T1000 (cell line): ENCODE measurements around the gene PPP1CC.
"Not testable (repeated sequence)": the region's sequence is repeated elsewhere in the genome, so short reads cannot be mapped to it uniquely, and the experiment has no call there.

Source experiments
- DNase-seq: peaks from one replicate; lab custom pipeline; 2025; ENCODE audit warnings: mixed read lengths; lab: John Stamatoyannopoulos, UW

PPP1CC gene

DNA sequence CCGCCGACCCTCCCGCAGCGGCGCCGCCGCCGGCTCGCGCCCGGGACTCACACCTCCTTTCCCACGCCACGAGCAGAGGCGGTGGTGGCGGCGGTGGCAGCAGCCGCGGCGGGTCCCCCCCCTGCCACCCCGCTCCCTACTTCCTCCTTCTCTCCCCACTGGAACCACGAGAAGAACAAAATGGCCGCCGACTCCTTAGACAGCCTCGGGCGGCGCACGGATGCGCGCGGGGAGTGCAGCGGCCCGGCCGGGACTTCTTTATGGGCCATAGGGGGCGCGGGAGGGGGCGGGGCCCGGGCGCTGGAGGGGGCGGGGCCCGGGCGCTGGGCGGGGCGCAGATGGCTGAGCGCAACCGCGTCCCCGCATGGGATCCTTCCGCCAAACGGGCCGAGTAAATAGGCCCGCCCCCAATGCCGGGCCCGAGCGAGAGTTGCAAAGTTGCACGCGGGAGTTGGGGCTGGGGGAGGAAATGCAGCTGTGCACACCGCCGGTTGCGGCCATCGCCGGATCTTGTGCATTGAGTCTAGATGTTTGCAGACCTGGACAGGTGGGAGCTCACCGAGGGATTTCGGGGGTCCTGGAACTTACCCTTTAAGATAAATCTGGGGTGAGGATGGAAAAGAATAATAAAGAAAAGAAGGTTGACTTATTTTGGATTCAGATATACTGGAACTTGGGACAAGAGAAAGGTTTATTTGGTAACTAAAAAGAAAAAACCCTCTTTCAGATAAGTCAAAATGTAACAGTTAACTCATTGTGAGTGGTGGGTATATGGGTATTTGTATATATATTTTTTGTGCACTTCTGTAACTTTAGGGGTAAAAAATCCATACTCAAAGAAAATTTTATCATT lies at the start of gene PPP1CC:
Gene PPP1CC, minus strand, starts transcription at position 174 of the 853 bp plus-strand sequence. CDS start 184 bp downstream, outside the sequence.
- DNase-seq: peak; percentile 87

DNA sequence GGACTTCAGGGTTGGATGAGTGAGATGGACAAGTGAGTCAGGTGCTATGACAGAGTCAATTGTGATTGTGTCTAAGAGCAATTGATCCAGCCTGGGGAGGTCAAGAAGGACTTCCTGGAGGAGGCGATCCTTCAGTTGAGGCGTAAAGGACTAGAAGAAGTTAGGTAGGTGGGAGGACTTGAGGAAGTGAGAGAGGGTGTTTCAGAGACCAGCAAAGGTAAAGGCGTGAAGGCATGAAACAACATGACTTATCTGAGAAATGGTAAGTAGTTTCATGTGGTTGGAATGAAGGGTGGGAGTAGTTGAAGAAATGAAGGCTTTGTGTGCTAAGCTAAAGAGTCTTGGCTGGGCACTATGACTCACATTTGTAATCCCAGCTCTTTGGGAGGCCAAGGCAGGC lies 48.9 kb upstream of the PPP1CC start:
- no peak for DNase-seq

DNA sequence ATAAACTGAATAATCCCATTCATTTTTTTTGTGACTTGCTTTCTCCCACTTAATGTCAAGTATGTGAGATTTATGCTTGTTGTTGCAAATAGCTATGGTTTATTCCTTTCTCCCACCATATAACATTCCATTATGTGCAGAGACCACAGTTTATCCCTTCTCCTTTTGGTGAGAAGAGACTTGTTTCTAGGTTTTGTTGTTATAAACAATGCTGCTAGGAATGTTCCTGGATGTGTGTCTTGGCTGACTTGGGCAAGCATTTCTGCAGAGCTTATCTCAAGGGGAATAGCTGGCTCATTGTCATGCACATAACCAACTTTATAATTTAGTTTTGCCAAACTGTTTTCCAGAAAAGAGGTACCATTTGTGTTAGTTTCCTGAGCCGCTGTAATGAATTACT lies 47.6 kb upstream of the PPP1CC start:
- no peak for DNase-seq

DNA sequence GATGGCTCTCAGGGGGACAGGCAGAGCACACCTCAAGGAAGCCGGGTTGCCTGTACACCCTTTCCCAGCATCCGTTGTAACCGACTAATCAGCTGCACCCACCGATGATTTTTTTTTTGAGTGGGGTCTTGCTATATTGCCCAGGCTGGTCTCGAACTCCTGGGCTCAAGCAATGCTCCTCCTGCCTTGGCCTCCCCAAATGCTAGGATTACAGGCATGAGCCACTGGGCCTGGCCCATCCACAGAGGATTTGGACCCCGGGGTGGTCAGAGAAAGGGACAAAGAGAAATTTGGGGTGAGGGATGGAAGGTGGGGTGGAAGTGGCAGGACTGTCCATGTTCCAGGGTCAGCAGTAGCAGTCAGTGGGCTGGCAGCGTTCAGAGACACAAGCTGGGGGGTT lies 43.3 kb upstream of the PPP1CC start:
- no peak for DNase-seq

DNA sequence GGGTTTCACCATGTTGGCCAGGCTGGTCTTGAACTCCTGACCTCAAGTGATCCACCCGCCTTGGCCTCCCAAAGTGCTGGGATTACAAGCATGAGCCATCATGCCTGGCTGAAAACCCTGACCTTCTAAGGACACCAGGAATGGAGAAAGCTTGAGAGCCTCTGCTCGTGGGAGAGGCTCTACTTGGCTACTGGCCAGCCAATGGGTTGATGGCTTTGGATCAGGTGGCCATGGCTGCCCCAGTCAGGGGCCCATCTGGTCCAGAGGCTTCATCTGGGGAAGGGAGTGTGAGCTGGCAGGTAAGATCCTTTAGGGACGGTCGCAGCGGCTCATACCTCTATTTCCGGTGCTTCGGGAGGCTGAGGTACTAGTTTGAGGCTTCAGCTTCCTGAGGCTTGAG lies 42.5 kb upstream of the PPP1CC start:
- no peak for DNase-seq

DNA sequence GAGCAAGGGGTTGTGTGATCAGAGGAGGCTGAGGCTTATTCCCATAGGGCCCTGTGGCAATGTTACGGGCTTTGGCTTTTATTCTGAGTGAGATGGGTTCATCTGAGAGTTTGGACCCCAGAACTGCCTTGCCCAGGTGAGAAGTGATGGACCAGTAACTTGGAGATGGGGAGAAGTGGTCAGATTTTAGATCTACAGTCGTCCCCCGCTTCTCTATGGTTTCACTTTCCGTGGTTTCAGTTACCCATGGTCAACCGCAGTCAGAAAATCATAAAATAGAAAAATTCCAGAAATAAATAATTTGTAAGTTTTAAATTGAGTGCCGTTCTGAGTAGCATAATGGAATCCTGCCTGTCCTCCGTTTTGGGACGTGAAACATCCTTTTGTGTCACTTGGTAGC lies 40.2 kb upstream of the PPP1CC start:
- DNase-seq: no peak

DNA sequence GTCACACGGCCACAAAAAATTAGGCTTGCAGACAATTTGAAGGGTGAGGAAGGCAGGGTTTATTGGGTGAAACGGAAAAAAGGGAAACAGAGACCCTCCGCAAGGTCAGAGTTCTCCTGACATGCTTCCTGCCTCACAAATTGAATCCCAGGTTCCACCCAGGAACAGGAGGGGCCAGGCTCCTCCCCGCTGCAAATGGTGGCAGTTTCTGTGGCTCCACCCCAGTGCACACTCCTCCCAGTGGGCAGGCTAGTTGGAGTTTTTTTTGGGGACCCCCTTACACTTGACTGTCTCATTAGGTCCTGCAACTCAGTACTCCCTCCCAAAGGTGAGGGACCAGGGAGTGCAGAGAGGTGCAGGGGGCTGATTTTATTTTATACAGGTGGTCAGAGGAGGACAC lies 39.4 kb upstream of the PPP1CC start:
- DNase-seq: no peak

DNA sequence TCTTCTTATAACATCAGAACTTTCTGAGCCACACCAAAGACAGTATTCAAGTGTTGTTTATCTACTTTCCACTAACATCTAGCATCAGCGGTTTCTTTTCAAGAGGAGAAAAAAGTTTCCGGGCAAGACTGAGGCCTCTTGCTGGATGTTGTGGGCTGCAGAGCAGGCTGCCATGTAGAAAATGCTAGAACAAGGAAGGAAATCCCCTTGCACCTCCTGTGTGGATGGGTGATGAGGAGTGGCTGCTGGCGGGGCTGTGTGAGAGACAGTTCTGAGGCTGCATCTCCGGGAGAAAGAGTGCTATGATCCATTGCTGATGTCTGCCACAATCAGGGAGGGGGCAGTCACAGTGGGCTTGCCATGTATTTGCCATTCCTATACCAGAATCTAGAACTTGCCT lies 37.8 kb upstream of the PPP1CC start:
- no peak for DNase-seq

DNA sequence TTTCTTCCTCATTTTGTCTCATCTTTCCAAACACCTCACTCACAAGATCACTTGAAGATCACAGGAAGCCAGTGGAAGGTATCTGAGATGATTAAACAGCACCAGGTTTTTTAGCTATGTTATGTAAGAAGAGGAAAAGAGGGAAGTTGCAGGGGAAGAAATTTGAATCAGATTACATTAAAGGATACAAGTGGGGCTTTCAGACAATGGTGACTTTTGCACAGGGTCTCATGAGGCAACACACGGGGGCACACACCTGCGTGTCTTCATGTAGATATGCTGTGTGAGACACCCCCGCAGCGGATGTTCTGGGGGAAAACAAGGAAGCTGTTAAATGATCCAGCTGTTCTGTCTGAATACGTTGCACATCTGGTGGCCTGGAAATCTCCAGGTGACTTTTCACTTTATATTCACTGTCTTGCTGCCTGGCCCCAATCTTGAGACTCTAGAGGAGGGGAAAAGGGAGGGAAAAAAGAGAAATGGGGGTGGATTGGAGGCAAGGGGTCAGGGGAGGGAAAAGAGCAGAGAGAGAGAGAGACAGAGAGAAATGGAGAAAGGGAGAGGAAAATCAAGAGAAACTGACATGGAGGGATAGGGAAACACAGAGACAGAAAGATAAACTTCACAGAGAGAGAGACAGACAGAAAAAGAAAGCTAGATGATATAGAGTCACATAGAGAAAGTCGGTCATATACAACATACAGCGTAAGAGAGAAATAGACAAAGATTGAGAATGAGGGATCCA lies 36.3 kb upstream of the PPP1CC start:
- DNase-seq: no peak

DNA sequence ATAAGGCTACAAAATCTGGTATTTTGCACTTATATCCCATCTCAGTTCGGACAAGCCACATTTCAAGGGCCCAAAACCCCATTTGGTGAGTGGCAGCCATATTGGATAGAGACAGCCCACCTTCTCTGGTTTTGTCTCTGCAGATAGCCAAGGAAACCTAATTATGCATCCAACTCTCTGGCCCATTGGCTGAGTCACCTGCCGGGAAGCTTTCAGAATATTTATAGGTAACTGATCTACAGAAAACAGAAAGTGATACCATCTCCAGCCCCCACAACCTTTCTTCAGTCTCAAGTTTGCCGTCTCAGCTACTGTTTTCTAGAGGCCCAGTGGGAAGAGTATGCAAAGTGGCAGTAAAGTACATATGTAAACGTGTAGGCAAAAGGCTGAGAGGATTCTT lies 33.7 kb upstream of the PPP1CC start:
- no peak for DNase-seq

DNA sequence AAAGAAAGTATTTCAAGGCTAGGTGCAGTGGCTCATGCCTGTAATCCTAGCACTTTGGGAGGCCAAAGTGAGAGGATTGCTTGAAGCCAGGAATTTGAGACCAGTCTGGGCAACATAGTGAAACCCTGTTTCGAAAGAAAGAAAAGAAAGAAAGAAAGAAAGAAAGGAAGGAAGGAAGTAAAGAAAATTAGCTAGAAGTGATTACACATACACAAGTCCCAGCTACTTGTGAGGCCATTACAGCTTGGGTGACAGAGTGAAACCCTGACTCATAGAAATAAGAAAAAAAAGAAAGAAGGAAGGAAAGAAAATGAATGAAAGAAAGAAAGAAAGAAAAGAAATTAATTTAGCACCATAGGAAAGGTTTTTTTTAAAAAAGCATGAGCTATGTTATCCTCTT lies 33.3 kb upstream of the PPP1CC start:
- no peak for DNase-seq

DNA sequence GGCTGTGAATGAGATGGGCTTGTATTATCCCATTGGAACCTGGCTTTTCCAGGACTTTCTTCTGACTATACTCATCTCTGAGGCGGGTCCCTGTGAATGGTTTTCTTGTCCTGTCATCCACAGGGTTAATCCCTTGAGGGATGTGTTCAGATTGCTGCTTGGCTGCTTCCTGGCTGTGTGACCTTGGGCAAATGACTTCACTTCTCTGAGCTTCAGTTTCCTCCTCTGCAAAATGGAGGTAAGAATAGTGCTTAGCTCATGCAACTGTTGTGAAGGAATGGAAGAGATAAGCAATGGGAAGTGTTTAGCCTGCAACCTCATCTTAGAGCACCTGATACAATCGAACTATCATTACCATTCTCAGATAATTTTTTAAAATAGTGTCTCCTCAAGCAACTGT lies 32.1 kb upstream of the PPP1CC start:
- no peak for DNase-seq

DNA sequence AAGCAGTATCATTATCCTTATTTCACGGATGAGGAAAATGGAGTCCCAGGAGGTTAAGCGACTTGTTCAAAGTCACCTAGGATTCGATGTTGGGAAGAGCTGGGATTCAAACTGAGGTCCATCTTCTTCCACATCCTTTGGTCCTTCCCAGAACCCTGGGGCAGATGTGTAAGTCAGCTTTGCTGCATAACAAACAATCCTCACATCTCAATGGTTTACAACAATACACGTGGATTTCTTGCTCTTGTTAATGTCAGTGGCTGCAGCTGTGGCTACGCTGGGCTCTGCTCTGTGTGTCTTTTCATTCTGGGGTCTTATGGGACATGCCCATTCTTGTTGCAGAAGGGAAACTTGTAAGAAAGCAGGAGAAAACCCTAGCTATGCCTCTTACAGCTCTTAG lies 26.3 kb upstream of the PPP1CC start:
- no peak for DNase-seq

DNA sequence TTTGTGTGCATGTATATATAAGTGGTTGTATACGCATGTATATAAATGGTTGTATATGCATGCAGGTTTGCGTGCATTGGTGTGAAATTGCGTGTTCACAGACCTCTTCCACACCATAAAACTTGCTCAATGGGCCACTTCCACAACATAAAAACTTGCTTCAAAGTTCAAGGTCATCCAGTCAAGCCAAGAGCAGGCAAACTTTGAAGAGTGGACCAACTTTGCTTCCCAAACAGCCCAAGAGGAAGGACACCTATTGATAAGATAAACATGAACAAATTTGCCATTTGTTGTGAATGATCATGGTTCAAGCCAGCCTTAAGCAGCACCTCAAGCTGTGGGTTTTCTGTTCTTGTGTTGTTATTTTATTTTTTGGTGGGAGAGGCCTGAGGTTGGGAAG lies 25.2 kb upstream of the PPP1CC start:
- DNase-seq: no peak

DNA sequence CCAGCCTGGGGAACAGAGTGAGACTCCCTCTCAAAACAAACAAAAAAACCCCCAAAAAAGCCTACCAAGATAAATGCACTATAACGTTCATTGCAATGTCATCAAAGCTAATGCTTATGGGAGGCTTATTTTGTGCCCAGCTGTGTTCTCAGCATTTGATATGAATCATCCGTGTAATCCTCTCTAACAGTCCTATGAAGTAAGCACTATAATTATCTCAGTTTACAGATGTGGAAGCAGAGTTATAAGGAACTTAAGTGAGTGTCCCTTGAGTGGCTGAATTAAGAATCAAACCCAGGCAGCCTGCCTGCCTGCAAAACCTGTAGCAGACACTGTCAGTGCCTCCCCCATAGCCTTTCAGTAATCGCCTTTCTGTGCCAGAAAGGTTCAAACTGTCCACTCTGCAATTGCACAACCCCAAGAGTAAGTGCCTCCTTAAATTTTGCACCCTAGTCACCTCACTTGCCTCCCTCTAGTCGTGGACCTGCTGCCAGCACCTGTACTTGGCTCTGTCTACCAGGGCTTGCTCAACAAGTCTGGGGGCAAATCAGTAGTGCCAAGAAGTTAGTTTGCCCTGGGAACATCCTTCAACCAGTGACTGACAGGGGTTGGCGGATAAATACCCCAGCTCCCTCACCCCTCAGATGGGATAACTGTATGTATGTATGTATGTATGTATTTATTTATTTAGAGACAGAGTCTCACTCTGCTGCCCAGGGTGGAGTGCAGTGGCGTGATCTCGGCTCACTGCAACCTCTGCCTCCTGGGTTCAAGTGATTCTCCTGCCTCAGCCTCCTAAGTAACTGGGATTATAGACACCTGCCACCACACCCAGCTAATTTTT lies 23.8 kb upstream of the PPP1CC start:
- no peak for DNase-seq

DNA sequence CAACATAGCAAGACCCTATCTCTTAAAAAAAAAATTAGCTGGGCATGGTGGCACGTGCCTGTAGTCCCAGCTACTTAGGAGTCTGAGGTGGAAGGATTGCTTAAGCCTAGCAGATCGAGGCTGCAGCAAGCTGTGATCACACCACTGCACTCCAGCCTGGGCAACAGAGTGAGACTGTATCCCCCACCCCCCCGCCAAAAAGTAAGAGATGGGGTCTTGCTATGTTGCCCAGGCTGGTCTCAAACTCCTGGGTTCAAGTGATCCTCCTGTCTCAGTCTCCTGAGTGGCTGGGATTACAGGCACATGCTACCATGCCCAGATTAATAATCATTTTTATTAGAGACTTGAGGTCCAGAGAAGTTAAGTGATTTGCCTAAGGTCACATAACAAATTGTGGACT lies 22.9 kb upstream of the PPP1CC start:
- not testable (repeated sequence) for DNase-seq

DNA sequence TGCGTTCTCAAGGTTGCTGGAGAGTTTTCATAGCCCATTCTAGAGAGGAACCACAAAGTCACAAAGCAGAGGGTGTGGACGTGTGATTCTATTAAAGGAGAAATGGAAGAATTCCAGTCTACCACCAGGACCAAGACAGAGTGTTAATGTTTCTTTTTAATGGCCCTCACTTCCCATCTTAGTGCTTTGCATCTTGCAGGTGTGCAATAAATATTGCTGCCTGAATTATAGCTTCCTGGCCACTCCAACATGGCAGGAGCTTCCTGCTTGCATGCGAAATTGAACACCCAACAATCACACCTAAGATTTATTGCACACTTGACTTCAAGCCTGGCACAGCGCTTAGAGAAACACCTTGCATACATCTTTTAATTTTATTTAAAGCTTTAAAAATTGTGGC lies 22.4 kb upstream of the PPP1CC start:
- no peak for DNase-seq

DNA sequence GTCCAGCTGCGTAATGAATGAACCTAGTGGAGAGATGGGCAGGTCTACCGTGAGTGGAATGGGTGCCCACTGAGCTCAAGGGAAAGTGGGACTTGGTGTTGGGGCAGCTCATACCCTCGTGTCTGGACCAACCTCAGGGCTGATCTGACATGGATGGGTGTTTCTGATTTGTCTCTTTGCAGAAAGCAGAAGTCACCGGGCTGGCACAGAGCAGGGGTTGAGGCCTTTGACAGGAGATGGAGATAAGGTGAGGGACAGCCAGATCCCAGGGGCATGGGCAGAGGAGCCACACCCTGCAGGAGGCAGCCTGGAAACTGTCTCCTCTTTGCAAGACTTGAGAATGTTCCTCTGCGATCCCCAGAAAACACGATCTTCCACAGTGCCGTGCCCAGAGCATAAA lies 20.9 kb upstream of the PPP1CC start:
- no peak for DNase-seq

DNA sequence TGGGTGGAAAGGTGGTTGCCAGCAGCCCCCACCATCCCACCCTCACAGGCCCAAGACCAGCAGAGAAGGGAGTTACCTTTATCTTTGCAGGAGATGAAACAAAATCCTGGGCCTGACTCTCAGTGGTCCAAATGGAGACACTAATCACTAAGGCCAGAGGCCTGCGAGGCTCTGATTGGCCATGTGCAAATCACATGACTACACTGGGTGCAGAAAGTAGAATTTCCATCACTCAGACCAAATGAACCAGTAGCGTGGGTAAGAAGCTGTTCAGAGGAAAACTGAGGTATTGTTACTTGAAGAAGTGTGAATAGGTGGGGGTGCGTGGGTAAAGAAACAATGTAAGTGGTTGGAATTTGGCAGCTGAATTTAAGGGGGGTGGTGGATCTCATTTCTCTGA lies 20.2 kb upstream of the PPP1CC start:
- no peak for DNase-seq

DNA sequence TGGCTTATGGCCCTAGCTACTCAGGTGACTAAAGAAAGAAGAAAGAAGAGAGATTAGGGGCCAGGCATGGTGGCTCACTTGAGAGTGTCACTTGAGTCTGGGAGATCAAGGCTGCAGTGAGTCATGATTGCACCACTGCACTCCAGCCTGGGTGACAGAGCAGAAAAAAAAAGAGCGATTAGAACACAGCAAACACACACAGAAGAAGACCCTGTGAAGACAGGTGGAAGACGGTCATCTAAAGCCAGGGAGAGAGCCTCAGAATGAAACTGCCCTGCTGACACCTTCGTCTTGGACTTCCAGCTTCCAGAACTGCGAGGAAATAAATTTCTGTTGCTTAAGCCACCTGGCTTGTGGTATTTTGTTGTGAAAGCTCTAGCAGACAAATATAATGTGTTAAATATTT lies 17.5 kb upstream of the PPP1CC start:
- DNase-seq: no peak

DNA sequence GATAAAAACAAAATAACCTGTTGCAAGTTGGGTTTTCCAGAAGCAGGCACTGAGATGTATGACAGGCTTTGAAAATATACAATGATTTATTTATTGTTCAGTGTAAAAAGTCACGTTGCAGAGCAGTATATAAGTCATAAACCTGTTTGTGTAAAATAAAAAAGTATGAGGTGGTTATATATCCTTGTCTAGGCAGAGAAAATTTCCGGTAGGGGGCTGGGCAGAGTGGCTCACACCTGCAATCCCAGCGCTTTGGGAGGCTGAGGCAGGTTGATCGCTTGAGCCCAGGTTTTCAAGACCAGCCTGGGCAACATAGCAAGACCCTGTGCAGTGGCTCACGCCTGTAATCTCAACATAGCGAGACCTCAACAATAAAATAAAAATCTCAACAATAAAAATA lies 16.2 kb upstream of the PPP1CC start:
- no peak for DNase-seq

DNA sequence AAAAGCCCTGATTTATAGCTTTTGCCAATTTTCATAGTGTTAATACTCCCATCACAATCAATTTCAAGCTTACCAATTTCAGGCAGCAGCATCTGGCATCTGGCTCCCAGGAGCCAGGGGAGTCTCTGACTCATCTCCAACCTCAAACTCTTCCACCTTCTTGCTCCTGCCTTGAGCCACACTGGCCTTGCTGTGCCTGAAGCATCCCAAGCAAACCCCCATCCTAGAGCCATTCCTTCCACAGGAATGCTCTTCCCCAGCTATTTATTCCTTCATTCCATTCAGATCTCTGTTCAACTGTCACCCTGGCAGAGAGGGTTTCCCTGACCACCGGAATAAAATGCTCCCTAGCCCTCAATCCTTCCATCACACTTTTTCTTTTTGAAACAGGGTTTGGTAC lies 13.9 kb upstream of the PPP1CC start:
- no peak for DNase-seq
